OCI-LY1 (cell line): ENCODE data around the gene KANSL3.

Experiments
- H2AFZ ChIP-seq: fragments of 200-600 bp; sonication (generic), shearing (Covaris generic); 2 replicates; pipeline ENCODE4 v1.6.0; 2014; ENCODE audit warnings: antibody characterized with exemption, mild to moderate bottlenecking, low read length
- H3F3A ChIP-seq: fragments of 200-600 bp; sonication (generic), shearing (Covaris generic); 2 replicates; pipeline ENCODE4 v1.6.0; 2014; ENCODE audit warnings: mild to moderate bottlenecking, antibody characterized with exemption, low read length, moderate library complexity; ENCODE audit not compliant: insufficient read depth
- H3K27ac ChIP-seq: fragments of 200-600 bp; sonication (generic); 2 replicates; pipeline ENCODE4 v1.5.1; 2014; ENCODE audit warnings: low read length, mixed run types, mild to moderate bottlenecking, low read depth; ENCODE audit not compliant: poor library complexity, severe bottlenecking
- H3K27me3 ChIP-seq: fragments of 200-600 bp; sonication (generic); 2 replicates; pipeline ENCODE4 v1.6.0; 2014; ENCODE audit warnings: antibody characterized with exemption, mild to moderate bottlenecking, low read length, moderate library complexity; ENCODE audit not compliant: insufficient read depth
- H3K36me3 ChIP-seq: fragments of 200-600 bp; sonication (generic); 2 replicates; pipeline ENCODE4 v1.6.1; 2014; ENCODE audit warnings: mild to moderate bottlenecking, antibody characterized with exemption, low read length, moderate library complexity, mixed read lengths; ENCODE audit not compliant: insufficient read depth
- H3K4me1 ChIP-seq: fragments of 200-600 bp; sonication (generic); 2 replicates; pipeline ENCODE4 v1.5.1; 2014; ENCODE audit warnings: mild to moderate bottlenecking, low read length, moderate library complexity; ENCODE audit not compliant: insufficient read depth, severe bottlenecking
- H3K4me2 ChIP-seq: fragments of 200-600 bp; sonication (generic), shearing (Covaris generic); 2 replicates; pipeline ENCODE4 v1.6.1; 2014; ENCODE audit warnings: low read length
- H3K4me3 ChIP-seq: fragments of 200-600 bp; sonication (generic); 2 replicates; pipeline ENCODE4 v1.5.1; 2014; ENCODE audit warnings: low read length, low read depth, mild to moderate bottlenecking, mixed read lengths; ENCODE audit not compliant: poor library complexity, severe bottlenecking
- H3K79me2 ChIP-seq: fragments of 200-600 bp; shearing (Covaris generic); 2 replicates; pipeline ENCODE4 v1.6.1; 2016; ENCODE audit warnings: mixed run types, low read length, mixed read lengths; ENCODE audit not compliant: insufficient read depth
- H3K9ac ChIP-seq: fragments of 200-600 bp; sonication (generic), shearing (Covaris generic); 2 replicates; pipeline ENCODE4 v1.6.1; 2014; ENCODE audit warnings: mild to moderate bottlenecking, low read length, mixed read lengths
- H3K9me2 ChIP-seq: fragments of 200-600 bp; sonication (generic), shearing (Covaris generic); 2 replicates; pipeline ENCODE4 v1.6.1; 2014; ENCODE audit warnings: low read depth, mild to moderate bottlenecking, low read length, mixed read lengths
- H3K9me3 ChIP-seq: fragments of 200-600 bp; shearing (Covaris generic); 2 replicates; pipeline ENCODE4 v1.6.1; 2014; ENCODE audit warnings: low read length, mixed read lengths
- H4K20me1 ChIP-seq: fragments of 200-600 bp; sonication (generic), shearing (Covaris generic); 2 replicates; pipeline ENCODE4 v1.6.0; 2016; ENCODE audit warnings: mild to moderate bottlenecking, low read length; ENCODE audit not compliant: insufficient read depth
- CTCF ChIP-seq: fragments of 200-600 bp; sonication (generic), shearing (Covaris generic); IDR thresholded peaks from 2 replicates; pipeline ENCODE4 v1.5.1; 2017; ENCODE audit warnings: mild to moderate bottlenecking, antibody characterized with exemption, low read length, moderate library complexity, mixed read lengths
- EZH2 ChIP-seq: fragments of 200-600 bp; sonication (generic), shearing (Covaris generic); IDR thresholded peaks from 2 replicates; pipeline ENCODE4 v1.8.0; 2017; ENCODE audit warnings: borderline replicate concordance, mixed run types, mild to moderate bottlenecking, antibody characterized with exemption, low read length, moderate library complexity, mixed read lengths

The KANSL3 gene

DNA sequence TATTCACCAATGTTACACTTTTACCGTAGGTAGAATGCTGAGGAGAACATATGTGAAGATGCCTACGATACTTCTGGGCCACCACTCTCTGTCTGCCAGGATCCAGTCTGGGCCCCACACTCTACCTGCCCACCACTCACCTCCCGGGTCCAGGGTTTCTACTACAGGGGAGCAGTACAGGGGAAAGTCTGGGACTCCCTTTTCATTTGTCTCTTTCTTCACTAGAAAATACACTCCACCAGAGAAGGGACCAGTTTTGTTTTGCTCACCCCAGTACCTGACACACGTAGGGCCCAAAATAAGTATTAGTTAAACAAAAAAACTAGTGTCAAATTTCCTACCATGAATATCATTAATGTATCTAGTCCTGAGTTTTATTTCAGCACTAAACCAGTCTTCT lies 21.1 kb downstream of the KANSL3 start:
- Histone ChIP-seq H3K9me2 (no peaks in the 10 kb centered on the region), H3K4me2 (no peak overlapping the region), H3K4me3 (no peak overlapping the region), H3K9ac (no peak overlapping the region), H4K20me1 (no peaks in the 10 kb centered on the region), H3F3A (no peaks in the 10 kb centered on the region), H2AFZ (no peak overlapping the region), H3K27me3 (no peaks in the 10 kb centered on the region), H3K9me3 (no peaks in the 10 kb centered on the region), H3K4me1 (no peaks in the 10 kb centered on the region), H3K36me3 (peaks cover 67% of the 10 kb centered on the region), H3K27ac (no peak overlapping the region), H3K79me2 (no peaks in the 10 kb centered on the region)
- TF ChIP-seq EZH2 = no peak

DNA sequence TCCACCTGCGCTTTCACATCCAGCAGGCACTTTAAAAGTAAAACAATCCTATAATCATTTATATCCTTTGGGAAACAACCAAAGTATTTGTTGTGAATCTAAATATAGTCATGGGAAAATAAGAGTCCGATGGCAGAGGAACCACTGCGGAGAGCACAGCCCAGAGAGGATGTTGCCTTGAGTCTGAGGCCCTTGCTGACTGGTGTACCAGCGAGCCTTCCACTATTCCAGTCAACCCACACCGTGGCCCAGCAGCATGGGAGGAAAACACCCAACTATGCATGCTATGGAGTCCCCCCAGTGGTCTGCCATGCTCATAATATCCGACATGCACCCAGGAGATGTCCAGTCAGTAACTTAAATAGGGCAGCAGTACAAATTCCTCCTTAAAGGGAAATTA lies 21.6 kb downstream of the KANSL3 start:
- no peak overlapping the region for H2AFZ ChIP-seq
- no peaks in the 10 kb centered on the region for H4K20me1 ChIP-seq
- H3K4me1 ChIP-seq = no peaks in the 10 kb centered on the region
- H3K4me2 ChIP-seq = no peak overlapping the region
- no peak overlapping the region for H3K9ac ChIP-seq
- H3K9me2 ChIP-seq = no peaks in the 10 kb centered on the region
- no peak for TF ChIP-seq EZH2
- no peak for TF ChIP-seq CTCF
- no peaks in the 10 kb centered on the region for H3F3A ChIP-seq
- no peak overlapping the region for H3K4me3 ChIP-seq
- H3K27me3 ChIP-seq = no peaks in the 10 kb centered on the region
- no peaks in the 10 kb centered on the region for H3K79me2 ChIP-seq
- peaks cover 70% of the 10 kb centered on the region for H3K36me3 ChIP-seq
- no peaks in the 10 kb centered on the region for H3K9me3 ChIP-seq
- no peak overlapping the region for H3K27ac ChIP-seq

DNA sequence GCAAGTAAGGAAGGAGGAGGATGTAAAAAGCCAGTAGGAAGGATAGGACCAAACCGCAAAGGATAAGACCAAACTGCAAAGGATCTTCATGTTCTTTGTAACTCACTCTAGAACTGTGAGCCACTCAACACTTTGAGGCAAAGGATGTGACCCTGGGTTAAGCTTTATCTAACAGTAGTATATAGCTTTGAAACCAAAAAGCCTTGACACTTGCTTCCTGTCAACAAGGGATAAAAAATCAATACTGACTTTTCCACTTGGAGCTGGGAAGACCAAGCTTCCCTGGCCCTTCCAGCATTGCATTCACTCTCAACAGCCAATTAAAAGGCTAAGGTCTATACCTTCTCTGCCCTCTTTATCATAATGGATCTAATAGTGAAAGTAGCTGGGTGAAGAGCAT lies 22.0 kb downstream of the KANSL3 start:
- Histone ChIP-seq H3K4me1 (no peaks in the 10 kb centered on the region), H3F3A (no peaks in the 10 kb centered on the region), H3K27me3 (no peaks in the 10 kb centered on the region), H3K4me3 (no peak overlapping the region), H3K9me3 (no peaks in the 10 kb centered on the region), H3K9ac (no peak overlapping the region), H4K20me1 (no peaks in the 10 kb centered on the region), H3K36me3 (peaks cover 74% of the 10 kb centered on the region), H3K4me2 (no peak overlapping the region), H3K79me2 (no peaks in the 10 kb centered on the region), H2AFZ (no peak overlapping the region), H3K9me2 (no peaks in the 10 kb centered on the region), H3K27ac (no peak overlapping the region)
- TF ChIP-seq EZH2 (no peak), CTCF (no peak)

GRCh38 chr2:96608469-96609455 lies 29.4 kb downstream of the KANSL3 start:
- H3K4me3 ChIP-seq = no peak overlapping the region
- H3K9me2 ChIP-seq = no peaks in the 10 kb centered on the region
- no peak overlapping the region for H3K4me2 ChIP-seq
- H3K79me2 ChIP-seq = no peaks in the 10 kb centered on the region
- TF ChIP-seq CTCF (no peak), EZH2 (no peak)
- H3F3A ChIP-seq = no peaks in the 10 kb centered on the region
- no peak overlapping the region for H3K27ac ChIP-seq
- H3K9ac ChIP-seq = no peak overlapping the region
- no peaks in the 10 kb centered on the region for H3K9me3 ChIP-seq
- no peaks in the 10 kb centered on the region for H3K27me3 ChIP-seq
- peaks cover 92% of the 10 kb centered on the region for H3K36me3 ChIP-seq
- no peaks in the 10 kb centered on the region for H4K20me1 ChIP-seq
- no peak overlapping the region for H2AFZ ChIP-seq
- H3K4me1 ChIP-seq = no peaks in the 10 kb centered on the region
